Spleen (tissue), 11 donors: ENCODE results near the gene EFCAB13. TPM values are rescaled to one million over a fixed set of nuclear protein-coding genes. Genes with fewer than 3 reads are reported as not detected.
"Not testable (repeated sequence)": the region's sequence is repeated elsewhere in the genome, so short reads cannot be mapped to it uniquely, and the experiment has no call there.

Source experiments
- DNase-seq: peaks from one replicate; pipeline ENCODE4 v3.0.0-alpha.2; 2020
- H3K27ac ChIP-seq, 8 donors: fragments of 200-600 bp; sonication (generic) in 7 of 8; 1 replicate in 4 of 8; 2 replicates in 4 of 8; pipeline versions ENCODE4 v1.5.0 to v1.8.0; 2016 to 2021; ENCODE audit warnings: inconsistent platforms in 4 of 8, mild to moderate bottlenecking in 4 of 8, moderate library complexity in 1 of 8
- H3K27me3 ChIP-seq, 7 donors: fragments of 200-600 bp; sonication (generic) in 6 of 7; replicated peaks in 1 of 7; 1 replicate in 4 of 7; 2 replicates in 3 of 7; pipeline versions ENCODE4 v1.5.0 to v1.8.0; 2016 to 2021; ENCODE audit warnings: inconsistent platforms in 3 of 7, mild to moderate bottlenecking in 1 of 7
- H3K36me3 ChIP-seq, 6 donors: fragments of 200-600 bp; sonication (generic) in 5 of 6; 1 replicate in 4 of 6; 2 replicates in 2 of 6; pipeline versions ENCODE4 v1.5.0 to v1.8.0; 2016 to 2021; ENCODE audit warnings: inconsistent platforms in 2 of 6
- H3K4me1 ChIP-seq, 6 donors: fragments of 200-600 bp; sonication (generic) in 5 of 6; 1 replicate in 3 of 6; 2 replicates in 3 of 6; pipeline versions ENCODE4 v1.5.0 to v1.8.0; 2016 to 2021; ENCODE audit warnings: inconsistent platforms in 3 of 6
- H3K4me3 ChIP-seq, 8 donors: fragments of 200-600 bp; sonication (generic) in 7 of 8; 1 replicate in 4 of 8; 2 replicates in 4 of 8; pipeline versions ENCODE4 v1.5.0 to v1.8.0; 2016 to 2021; ENCODE audit warnings: inconsistent platforms in 4 of 8, mild to moderate bottlenecking in 4 of 8, moderate library complexity in 2 of 8
- H3K9me3 ChIP-seq, 8 donors: fragments of 200-600 bp; sonication (generic) in 7 of 8; 1 replicate in 4 of 8; 2 replicates in 4 of 8; pipeline versions ENCODE4 v1.5.0 to v1.8.0; 2016 to 2021; ENCODE audit warnings: inconsistent platforms in 4 of 8
- POLR2A ChIP-seq, 3 donors: fragments of 450-650 bp; IDR thresholded peaks; one replicate each; pipeline ENCODE4 v1.5.1; 2017; ENCODE audit warnings: antibody characterized with exemption in 3 of 3, mild to moderate bottlenecking in 1 of 3
- POLR2AphosphoS5 ChIP-seq, 3 donors: sonication (generic); formaldehyde crosslinking; IDR thresholded peaks; one replicate each; pipeline ENCODE4 v1.5.1; 2017; ENCODE audit warnings: antibody characterized with exemption in 3 of 3
- whole genome bisulfite sequencing, 5 donors: extraction: QIAGEN DNeasy Blood & Tissue Kit in 3 of 5; methylation state at CpG; one replicate each; pipeline versions ENCODE4 v1.1.5 to v1.1.7; 2013 to 2018; 5-methylcytosine and 5-hydroxymethylcytosine counted together
- intact Hi-C: fragments of 100-400 bp; cut with DNase I; formaldehyde crosslinking; loops from one replicate; pipeline ENCODE4 v1.15.0; 2023; ENCODE audit warnings: low total_unique reads
- polyA plus RNA-seq, 3 donors: library from polyadenylated mRNA; stranded (reverse); fragments of 200-250 nt; gene quantifications; one replicate each; pipeline ENCODE4 v1.2.1, GENCODE V29; 2013
- total RNA-seq, 7 donors: library from RNA; depleted of rRNA in 3 of 7; stranded (reverse); fragments of >200 nt in 3 of 7; fragmentation: NEBNext Ultra II Directional in 4 of 7; extraction: Animal tissue kit (Norgen Biotek cat#: 25700) in 4 of 7; gene quantifications; one replicate each; pipeline versions ENCODE4 v1.1.0 to v1.2.1, GENCODE V29; 2016 to 2021
- TF ChIP-seq, protein P1 (sequence below), 11 experiments: fragments of 200-600 bp in 7 of 11; fragments of 450-650 bp in 4 of 11; sonication (generic) in 4 of 11; IDR thresholded peaks in 8 of 11; conservative IDR thresholded peaks in 3 of 11; 1 replicate in 7 of 11; 2 replicates in 4 of 11; pipeline versions ENCODE4 v1.4.0 to v1.8.0; 2016 to 2021; ENCODE audit warnings: antibody characterized with exemption in 11 of 11, inconsistent platforms in 4 of 11, mild to moderate bottlenecking in 1 of 11
- donor health status: healthy with polysubstance abuse.
- donor health status: DM: no; HTN: no; CAD: no; lungs with moderate emphysema.
- donor health status: DM: no; HTN: no; CAD: no.
- donor health status: Bipolar disorder and iron deficiency.
- donor health status: healthy.
- donor health status: DM: no; HTN: no; CAD: no.
- donor health status: DM: yes; HTN: yes; CAD: no.

Gene EFCAB13
- total and polyA plus RNA-seq, 10 donors = 1.4 to 18.6 (median 12.4) TPM

DNA sequence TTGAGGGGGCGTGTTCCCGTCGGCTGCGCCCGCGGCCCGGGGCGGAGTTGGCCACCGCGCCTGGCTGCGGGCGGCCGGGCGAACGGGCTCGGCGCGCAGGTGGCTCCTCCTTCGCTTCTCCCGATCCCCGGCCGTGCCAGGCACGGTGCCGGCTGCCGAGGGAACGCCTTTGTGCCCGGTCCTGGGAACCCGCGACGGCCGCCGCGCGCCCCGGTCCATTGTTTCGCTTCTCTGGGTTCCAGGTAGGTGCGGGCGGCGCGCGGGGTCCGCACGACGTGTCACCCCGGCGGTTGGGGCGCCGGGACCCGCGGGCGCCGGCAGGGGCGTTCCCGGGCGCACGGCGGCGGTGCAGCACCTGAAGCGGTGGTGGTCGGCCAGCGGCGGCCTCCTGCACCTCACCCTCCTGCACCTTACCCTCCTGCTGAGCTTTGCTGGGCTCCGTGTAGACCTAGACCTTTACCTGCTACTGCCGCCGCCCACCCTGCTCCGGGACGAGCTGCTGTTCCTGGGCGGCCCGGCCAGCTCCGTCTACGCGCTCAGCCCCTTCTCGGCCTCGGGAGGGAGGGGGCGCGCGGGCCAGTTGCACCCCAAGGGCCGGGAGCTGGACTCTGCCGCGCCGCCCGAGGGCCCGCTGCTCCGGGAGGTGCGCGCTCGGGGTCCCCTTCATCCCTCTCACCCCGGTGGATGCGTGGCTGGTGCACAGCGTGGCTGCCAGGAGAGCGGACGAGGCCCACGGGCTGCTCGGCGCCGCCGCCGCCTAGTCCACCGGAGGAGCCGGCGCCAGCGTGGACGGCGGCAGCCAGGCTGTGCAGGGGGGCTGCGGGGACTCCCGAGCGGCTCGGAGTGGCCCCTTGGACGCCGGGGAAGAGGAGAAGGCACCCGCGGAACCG lies 99.9 kb downstream of the EFCAB13 start:
- intact Hi-C loops = no loop called here
- peaks cover 0 to 18% (median 10%) of the 10 kb centered on the region in 6 donors for H3K4me1 ChIP-seq
- H3K27me3 ChIP-seq = peaks cover 0 to 18% (median 14%) of the 10 kb centered on the region in 7 donors
- TF ChIP-seq POLR2AphosphoS5 (IDR thresholded peaks at IDR 0.05) (peak in 1 of 3 donors; percentile 11), POLR2A (IDR thresholded peaks at IDR 0.05) (no peak)
- TF ChIP-seq, protein P1, sequence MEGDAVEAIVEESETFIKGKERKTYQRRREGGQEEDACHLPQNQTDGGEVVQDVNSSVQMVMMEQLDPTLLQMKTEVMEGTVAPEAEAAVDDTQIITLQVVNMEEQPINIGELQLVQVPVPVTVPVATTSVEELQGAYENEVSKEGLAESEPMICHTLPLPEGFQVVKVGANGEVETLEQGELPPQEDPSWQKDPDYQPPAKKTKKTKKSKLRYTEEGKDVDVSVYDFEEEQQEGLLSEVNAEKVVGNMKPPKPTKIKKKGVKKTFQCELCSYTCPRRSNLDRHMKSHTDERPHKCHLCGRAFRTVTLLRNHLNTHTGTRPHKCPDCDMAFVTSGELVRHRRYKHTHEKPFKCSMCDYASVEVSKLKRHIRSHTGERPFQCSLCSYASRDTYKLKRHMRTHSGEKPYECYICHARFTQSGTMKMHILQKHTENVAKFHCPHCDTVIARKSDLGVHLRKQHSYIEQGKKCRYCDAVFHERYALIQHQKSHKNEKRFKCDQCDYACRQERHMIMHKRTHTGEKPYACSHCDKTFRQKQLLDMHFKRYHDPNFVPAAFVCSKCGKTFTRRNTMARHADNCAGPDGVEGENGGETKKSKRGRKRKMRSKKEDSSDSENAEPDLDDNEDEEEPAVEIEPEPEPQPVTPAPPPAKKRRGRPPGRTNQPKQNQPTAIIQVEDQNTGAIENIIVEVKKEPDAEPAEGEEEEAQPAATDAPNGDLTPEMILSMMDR (IDR thresholded peaks at IDR 0.05 in 8 of 11, conservative IDR thresholded peaks at IDR 0.05 in 3 of 11) = no peak
- H3K27ac ChIP-seq = no peak overlapping the region
- peak overlapping the region; percentile 33 to 69 (median 47) for H3K4me3 ChIP-seq
- H3K36me3 ChIP-seq = peaks cover 0 to 7% (median 0%) of the 10 kb centered on the region in 6 donors
- DNase-seq = peak; percentile 75
- WGBS, 5 donors = 5 to 9% (median 9%) methylated on average over 40 to 113 of the region's 113 CpGs
- H3K9me3 ChIP-seq = peaks cover 0 to 4% (median 0%) of the 10 kb centered on the region in 8 donors

DNA sequence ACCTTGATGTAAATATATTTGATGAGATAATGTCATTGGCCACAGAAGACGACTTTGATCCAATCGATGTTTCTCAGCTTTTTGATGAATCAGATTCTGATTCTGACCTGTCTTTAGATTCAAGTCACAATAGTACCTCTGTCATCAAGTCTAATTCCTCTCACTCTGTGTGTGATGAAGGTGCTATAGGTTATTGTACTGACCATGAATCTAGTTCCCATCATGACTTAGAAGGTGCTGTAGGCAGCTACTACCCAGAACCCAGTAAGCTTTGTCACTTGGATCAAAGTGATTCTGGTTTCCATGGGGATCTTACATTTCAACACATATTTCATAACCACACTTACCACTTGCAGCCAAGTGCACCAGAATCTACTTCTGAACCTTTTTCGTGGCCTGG lies 101.5 kb downstream of the EFCAB13 start:
- WGBS, 5 donors = 87 to 98% (median 95%) methylated on average over 3 of the region's 3 CpGs
- DNase-seq, H3K27ac ChIP-seq, H3K4me3 ChIP-seq, H3K9me3 ChIP-seq, intact Hi-C loops, H3K36me3 ChIP-seq: not testable (repeated sequence)
- Histone ChIP-seq H3K4me1 (peaks cover 0 to 18% (median 10%) of the 10 kb centered on the region in 6 donors), H3K27me3 (peaks cover 0 to 18% (median 14%) of the 10 kb centered on the region in 7 donors)

DNA sequence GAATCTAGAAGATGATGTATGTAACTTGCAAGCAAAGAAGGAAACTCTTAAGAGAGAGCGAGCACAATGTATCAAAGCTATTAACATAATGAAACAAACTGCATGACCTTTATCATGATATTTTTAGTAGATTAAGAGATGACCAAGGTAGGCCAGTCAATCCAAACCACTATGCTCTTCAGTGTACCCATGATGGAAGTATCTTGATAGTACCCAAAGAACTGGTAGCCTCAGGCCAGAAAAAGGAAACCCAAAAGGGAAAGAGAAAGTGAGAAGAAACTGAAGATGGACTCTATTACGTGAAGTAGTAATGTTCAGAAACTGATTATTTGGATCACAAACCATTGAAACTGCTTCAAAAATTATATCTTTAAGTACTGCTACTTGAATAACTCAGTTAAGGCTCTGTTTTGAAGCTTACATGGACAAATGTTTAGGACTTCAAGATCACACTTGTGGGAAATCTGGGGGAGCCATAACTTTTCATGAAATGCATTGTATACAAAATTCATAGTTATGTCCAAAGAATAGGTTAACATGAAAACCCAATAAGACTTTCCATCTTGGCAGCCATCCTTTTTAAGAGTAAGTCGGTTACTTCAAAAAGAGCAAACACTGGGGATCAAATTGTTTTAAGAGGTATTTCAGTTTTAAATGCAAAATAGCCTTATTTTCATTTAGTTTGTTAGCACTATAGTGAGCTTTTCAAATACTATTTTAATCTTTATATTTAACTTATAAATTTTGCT lies 102.3 kb downstream of the EFCAB13 start:
- H3K4me3 ChIP-seq, intact Hi-C loops, H3K27ac ChIP-seq, DNase-seq, H3K9me3 ChIP-seq, H3K36me3 ChIP-seq: not testable (repeated sequence)
- Histone ChIP-seq H3K27me3 (peaks cover 0 to 18% (median 14%) of the 10 kb centered on the region in 7 donors), H3K4me1 (peaks cover 0 to 18% (median 10%) of the 10 kb centered on the region in 6 donors)
- WGBS, 5 donors = 86 to 95% (median 89%) methylated on average over 3 of the region's 3 CpGs

DNA sequence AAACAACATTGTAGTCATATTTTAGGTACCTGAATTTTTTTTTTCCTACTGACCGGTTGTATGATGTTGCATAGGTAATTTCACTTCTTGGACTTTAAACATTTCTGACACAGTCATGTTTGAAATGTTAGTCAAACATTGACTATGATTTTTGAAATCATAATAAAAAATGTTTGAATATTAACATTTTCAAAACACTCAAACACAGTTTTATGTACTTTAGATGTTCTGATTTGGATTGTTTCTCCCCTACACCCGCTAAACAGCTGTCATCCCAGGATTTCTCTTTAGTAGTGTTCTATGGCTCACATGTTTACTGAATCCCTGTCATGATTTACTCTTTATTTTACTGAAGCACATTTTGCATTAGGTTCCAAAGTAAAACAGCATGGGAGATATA lies 104.2 kb downstream of the EFCAB13 start:
- WGBS, 5 donors = 91 to 99% (median 95%) methylated on average over 2 of the region's 2 CpGs
- Histone ChIP-seq H3K27me3 (peaks cover 0 to 14% (median 12%) of the 10 kb centered on the region in 7 donors), H3K36me3 (peaks cover 0 to 16% (median 0%) of the 10 kb centered on the region in 6 donors), H3K4me1 (peaks cover 0 to 15% (median 9%) of the 10 kb centered on the region in 6 donors), H3K4me3 (no peak overlapping the region), H3K27ac (no peak overlapping the region), H3K9me3 (no peaks in the 10 kb centered on the region)
- intact Hi-C loops = no loop called here
- TF ChIP-seq POLR2AphosphoS5 (IDR thresholded peaks at IDR 0.05) = no peak
- TF ChIP-seq POLR2A (IDR thresholded peaks at IDR 0.05) = no peak
- TF ChIP-seq, protein P1 (IDR thresholded peaks at IDR 0.05 in 8 of 11, conservative IDR thresholded peaks at IDR 0.05 in 3 of 11) = no peak
- DNase-seq = no peak

DNA sequence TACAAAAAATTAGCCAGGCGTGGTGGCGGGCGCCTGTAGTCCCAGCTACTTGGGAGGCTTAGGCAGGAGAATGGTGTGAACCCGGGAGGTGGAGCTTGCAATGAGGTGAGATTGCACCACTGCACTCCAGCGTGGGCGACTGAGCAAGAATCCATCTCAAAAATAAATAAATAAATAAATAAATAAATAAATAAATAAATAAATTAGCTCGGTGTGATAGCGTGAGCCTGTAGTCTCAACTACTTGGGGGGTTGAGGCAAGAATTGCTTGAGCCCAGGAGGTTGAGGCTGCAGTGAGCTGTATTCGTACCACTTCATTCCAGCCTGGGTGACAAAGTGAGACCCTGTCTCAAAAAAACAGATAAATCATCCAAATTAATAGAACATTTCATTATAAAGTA lies 108.5 kb downstream of the EFCAB13 start:
- H3K36me3 ChIP-seq, H3K4me3 ChIP-seq, intact Hi-C loops, H3K27me3 ChIP-seq, H3K27ac ChIP-seq, DNase-seq, H3K4me1 ChIP-seq: not testable (repeated sequence)
- peaks cover 0 to 27% (median 12%) of the 10 kb centered on the region in 8 donors for H3K9me3 ChIP-seq
- 94 to 98% (median 96%) methylated on average over 9 of the region's 9 CpGs for WGBS, 5 donors
